Nephron progenitor cell (in vitro differentiated cells): Measurements from ENCODE around the gene CA10.

Source experiments
- DNase-seq: peaks from one replicate; pipeline ENCODE4 v3.0.0; 2021
- H3K27ac Mint-ChIP-seq: 2 replicates; pipeline ENCODE4 v1.8.0; 2021; ENCODE audit warnings: mild to moderate bottlenecking, moderate library complexity, mixed read lengths
- H3K27me3 Mint-ChIP-seq: 2 replicates; pipeline ENCODE4 v1.8.0; 2021; ENCODE audit warnings: mild to moderate bottlenecking, low read depth, mixed read lengths; ENCODE audit not compliant: poor library complexity
- H3K36me3 Mint-ChIP-seq: 2 replicates; pipeline ENCODE4 v1.8.0; 2021; ENCODE audit warnings: low read depth, mixed read lengths
- H3K4me1 Mint-ChIP-seq: 2 replicates; pipeline ENCODE4 v1.8.0; 2021; ENCODE audit warnings: mixed read lengths
- H3K4me3 Mint-ChIP-seq: 2 replicates; pipeline ENCODE4 v1.8.0; 2021; ENCODE audit warnings: mild to moderate bottlenecking, moderate library complexity, mixed read lengths
- H3K9me3 Mint-ChIP-seq: 2 replicates; pipeline ENCODE4 v1.8.0; 2021; ENCODE audit warnings: mild to moderate bottlenecking, moderate library complexity, mixed read lengths
- TF ChIP-seq, protein P1 (sequence below): fragments of 200-600 bp; sonication (generic); IDR thresholded peaks from 2 replicates; pipeline ENCODE4 v1.5.0; 2021; ENCODE audit warnings: antibody characterized with exemption

Gene CA10

DNA sequence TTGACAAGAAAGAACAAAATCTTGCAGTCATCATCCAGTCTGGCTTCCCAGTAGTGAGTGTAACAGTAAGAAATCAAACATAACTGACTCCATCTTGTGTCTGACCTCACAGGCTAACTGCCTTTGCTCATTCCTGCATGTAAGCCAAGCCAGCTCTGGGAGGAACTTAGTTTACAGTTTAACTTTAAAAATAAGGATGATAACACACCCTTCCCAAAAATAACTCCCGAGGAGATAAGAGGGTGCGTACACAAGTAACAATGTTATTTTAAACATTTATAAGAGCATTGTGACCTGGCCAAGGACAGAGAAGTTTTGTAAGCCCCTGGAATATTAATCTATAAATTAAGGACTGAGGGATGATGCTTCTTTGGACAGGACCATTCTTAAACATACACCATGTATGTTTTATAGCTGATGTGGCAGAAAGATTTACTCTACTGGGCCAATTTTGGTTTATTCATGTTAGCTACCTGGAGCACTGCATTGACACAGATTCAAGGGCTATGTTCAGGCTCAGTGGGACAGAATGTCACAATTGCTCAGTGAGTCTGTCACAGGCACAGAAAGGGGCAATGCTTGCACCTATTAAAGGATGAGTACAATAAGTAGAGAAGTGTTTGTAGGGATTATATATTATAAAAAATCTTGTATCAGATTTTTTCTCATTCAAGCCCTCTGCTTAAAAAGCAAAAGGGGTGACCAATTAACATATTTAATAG is 554.1 kb downstream of the CA10 start:
- Mint-ChIP-seq H3K36me3 (no peaks in the 10 kb centered on the region), H3K27me3 (no peaks in the 10 kb centered on the region), H3K4me1 (peaks cover 5% of the 10 kb centered on the region), H3K27ac (no peak overlapping the region), H3K9me3 (no peaks in the 10 kb centered on the region), H3K4me3 (no peak overlapping the region)
- TF ChIP-seq, protein P1, sequence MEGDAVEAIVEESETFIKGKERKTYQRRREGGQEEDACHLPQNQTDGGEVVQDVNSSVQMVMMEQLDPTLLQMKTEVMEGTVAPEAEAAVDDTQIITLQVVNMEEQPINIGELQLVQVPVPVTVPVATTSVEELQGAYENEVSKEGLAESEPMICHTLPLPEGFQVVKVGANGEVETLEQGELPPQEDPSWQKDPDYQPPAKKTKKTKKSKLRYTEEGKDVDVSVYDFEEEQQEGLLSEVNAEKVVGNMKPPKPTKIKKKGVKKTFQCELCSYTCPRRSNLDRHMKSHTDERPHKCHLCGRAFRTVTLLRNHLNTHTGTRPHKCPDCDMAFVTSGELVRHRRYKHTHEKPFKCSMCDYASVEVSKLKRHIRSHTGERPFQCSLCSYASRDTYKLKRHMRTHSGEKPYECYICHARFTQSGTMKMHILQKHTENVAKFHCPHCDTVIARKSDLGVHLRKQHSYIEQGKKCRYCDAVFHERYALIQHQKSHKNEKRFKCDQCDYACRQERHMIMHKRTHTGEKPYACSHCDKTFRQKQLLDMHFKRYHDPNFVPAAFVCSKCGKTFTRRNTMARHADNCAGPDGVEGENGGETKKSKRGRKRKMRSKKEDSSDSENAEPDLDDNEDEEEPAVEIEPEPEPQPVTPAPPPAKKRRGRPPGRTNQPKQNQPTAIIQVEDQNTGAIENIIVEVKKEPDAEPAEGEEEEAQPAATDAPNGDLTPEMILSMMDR = no peak
- DNase-seq = no peak

- no peak for DNase-seq
Measured at GRCh38 chr17:51601622-51602261, 556.8 kb downstream of the CA10 start.

DNA sequence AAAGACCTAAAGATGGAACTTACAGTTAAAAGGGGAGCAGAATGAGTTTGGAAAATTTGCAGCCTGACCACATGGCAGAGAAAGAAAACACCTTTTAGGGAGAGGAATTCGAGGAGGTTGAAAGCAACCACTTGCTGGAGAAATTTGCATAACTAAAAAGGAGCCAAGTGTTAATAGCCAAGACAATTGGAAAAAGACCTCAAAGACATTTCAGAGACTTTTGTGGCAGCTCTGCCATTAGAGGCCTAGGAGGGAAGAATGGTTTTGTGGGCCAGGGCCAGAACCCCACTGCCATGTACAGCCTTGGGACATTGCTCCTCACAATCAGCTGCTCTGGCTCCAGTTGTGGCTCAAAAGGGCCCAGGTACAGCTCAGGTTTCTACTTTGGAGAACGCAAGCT is 559.7 kb downstream of the CA10 start:
- DNase-seq = no peak
- Mint-ChIP-seq H3K27ac (no peak overlapping the region), H3K4me1 (no peaks in the 10 kb centered on the region), H3K4me3 (no peak overlapping the region), H3K9me3 (no peaks in the 10 kb centered on the region), H3K27me3 (no peaks in the 10 kb centered on the region), H3K36me3 (no peaks in the 10 kb centered on the region)
- TF ChIP-seq, protein P1 = no peak

More at GRCh38 chr17:51601622-51602261, 556.8 kb downstream of the CA10 start:
- Mint-ChIP-seq H3K9me3 (no peaks in the 10 kb centered on the region), H3K27me3 (no peaks in the 10 kb centered on the region), H3K4me3 (no peak overlapping the region), H3K36me3 (no peaks in the 10 kb centered on the region), H3K27ac (no peak overlapping the region), H3K4me1 (no peaks in the 10 kb centered on the region)
- TF ChIP-seq, protein P1 = no peak

DNA sequence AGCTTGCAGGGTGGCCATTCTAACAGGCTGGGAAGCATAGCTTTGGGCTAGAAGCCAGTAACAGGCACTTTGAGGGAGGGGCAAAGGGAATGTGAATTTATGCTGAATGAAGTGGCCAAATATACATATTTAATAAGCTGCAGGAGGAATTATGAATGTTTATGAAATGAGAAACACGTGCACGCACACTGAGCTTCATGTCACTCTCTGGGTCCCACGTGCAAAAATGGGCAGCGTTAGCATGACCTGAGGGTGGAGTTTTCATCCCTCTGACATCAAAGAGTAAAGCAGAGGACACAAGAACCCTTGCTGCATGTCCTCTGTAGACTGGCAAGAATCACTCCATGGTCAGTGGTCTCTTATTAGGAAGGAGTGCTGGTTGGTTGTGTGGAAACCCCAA is 561.2 kb downstream of the CA10 start:
- no peaks in the 10 kb centered on the region for H3K4me1 Mint-ChIP-seq
- DNase-seq = no peak
- no peak overlapping the region for H3K4me3 Mint-ChIP-seq
- TF ChIP-seq, protein P1 = no peak
- H3K27me3 Mint-ChIP-seq = no peaks in the 10 kb centered on the region
- no peaks in the 10 kb centered on the region for H3K36me3 Mint-ChIP-seq
- no peak overlapping the region for H3K27ac Mint-ChIP-seq
- no peaks in the 10 kb centered on the region for H3K9me3 Mint-ChIP-seq

- Mint-ChIP-seq H3K27me3 (peaks cover 2% of the 10 kb centered on the region), H3K4me1 (no peaks in the 10 kb centered on the region), H3K36me3 (no peaks in the 10 kb centered on the region), H3K27ac (no peak overlapping the region), H3K9me3 (no peaks in the 10 kb centered on the region), H3K4me3 (no peak overlapping the region)
- TF ChIP-seq, protein P1 = no peak
- no peak for DNase-seq
Measured at GRCh38 chr17:51595826-51596398, 562.6 kb downstream of the CA10 start.
